ENCODE data around the gene THOC2. TPM values are rescaled to one million over a fixed set of nuclear protein-coding genes. Genes with fewer than 3 reads are reported as not detected.
"Not testable (repeated sequence)": the region's sequence is repeated elsewhere in the genome, so short reads cannot be mapped to it uniquely, and the experiment has no call there.

The THOC2 gene
- total and polyA plus RNA-seq, 3 donors from 2014 or later, result 14.4 to 103 (median 80.5) TPM

- H3K36me3 ChIP-seq (ENCODE audit: low read depth, missing control alignments), result no peaks in the 10 kb centered on the region
- 76 to 88% methylated on average over 4 of the region's 4 CpGs for WGBS, 2 donors
- H3K4me3 ChIP-seq, result no peak overlapping the region
- H3K27me3 ChIP-seq, result no peaks in the 10 kb centered on the region
- TF ChIP-seq CTCF (IDR thresholded peaks at IDR 0.05), result no peak
- intact Hi-C loops (cut with DNase I; ENCODE audit: low total_unique reads), result no loop called here
- H3K4me1 ChIP-seq, result no peaks in the 10 kb centered on the region
- no peaks in the 10 kb centered on the region for H3K9me3 ChIP-seq
- no peak for DNase-seq
- no peak overlapping the region for H3K27ac ChIP-seq
Observed at GRCh38 chrX:123713434-123713833, 19.4 kb downstream of the THOC2 start.

- H3K4me1 ChIP-seq; intact Hi-C loops (cut with DNase I; ENCODE audit: low total_unique reads); H3K27ac ChIP-seq; H3K9me3 ChIP-seq; H3K36me3 ChIP-seq (ENCODE audit: low read depth, missing control alignments); H3K27me3 ChIP-seq; H3K4me3 ChIP-seq; DNase-seq: not testable (repeated sequence)
- 98 to 99% methylated on average over 5 of the region's 5 CpGs for WGBS, 2 donors
Observed at GRCh38 chrX:123711201-123711600, 21.7 kb downstream of the THOC2 start.

GRCh38 chrX:123704781-123705180, 28.1 kb downstream of the THOC2 start:
- WGBS, 2 donors, result 52 to 63% methylated on average over 2 of the region's 2 CpGs
- Histone ChIP-seq H3K4me1 (no peaks in the 10 kb centered on the region), H3K4me3 (no peak overlapping the region), H3K27me3 (no peaks in the 10 kb centered on the region), H3K27ac (peak overlapping the region in 1 of 2 donors; percentile 59), H3K9me3 (no peaks in the 10 kb centered on the region), H3K36me3 (ENCODE audit: low read depth, missing control alignments) (no peaks in the 10 kb centered on the region)
- DNase-seq, result no peak
- intact Hi-C loops (cut with DNase I; ENCODE audit: low total_unique reads), result no loop called here
- TF ChIP-seq POLR2A (IDR thresholded peaks at IDR 0.05) (no peak), CTCF (IDR thresholded peaks at IDR 0.05) (no peak)

GRCh38 chrX:123698979-123699520, 33.8 kb downstream of the THOC2 start:
- H3K27ac ChIP-seq, result no peak overlapping the region
- no peak overlapping the region for H3K4me3 ChIP-seq
- DNase-seq, result no peak
- intact Hi-C loops (cut with DNase I; ENCODE audit: low total_unique reads), result no loop called here
- TF ChIP-seq CTCF (IDR thresholded peaks at IDR 0.05) (no peak), POLR2A (IDR thresholded peaks at IDR 0.05) (no peak)
- no peaks in the 10 kb centered on the region for H3K27me3 ChIP-seq
- no peaks in the 10 kb centered on the region for H3K36me3 ChIP-seq (ENCODE audit: low read depth, missing control alignments)
- H3K9me3 ChIP-seq, result no peaks in the 10 kb centered on the region
- H3K4me1 ChIP-seq, result no peaks in the 10 kb centered on the region

- Histone ChIP-seq H3K4me1 (no peaks in the 10 kb centered on the region), H3K36me3 (ENCODE audit: low read depth, missing control alignments) (no peaks in the 10 kb centered on the region), H3K4me3 (no peak overlapping the region), H3K27me3 (no peaks in the 10 kb centered on the region), H3K27ac (no peak overlapping the region), H3K9me3 (no peaks in the 10 kb centered on the region)
- intact Hi-C loops (cut with DNase I; ENCODE audit: low total_unique reads), result no loop called here
- DNase-seq, result no peak
- WGBS, 2 donors, result 83 to 94% methylated on average over 2 of the region's 2 CpGs
- TF ChIP-seq POLR2A (IDR thresholded peaks at IDR 0.05) (no peak), CTCF (IDR thresholded peaks at IDR 0.05) (no peak)
Observed at GRCh38 chrX:123696334-123696733, 36.5 kb downstream of the THOC2 start.
